ENCODE measurements around the gene CHTF8.

Gene CHTF8

GRCh38 chr16:69120096-69120664 lies 12.2 kb downstream of the CHTF8 start:
- no peak overlapping the region for H3K14ac ChIP-seq (ENCODE audit: low read length)
- no peak overlapping the region for H3K18ac ChIP-seq (ENCODE audit: low read length)
- no peak overlapping the region for H2AK5ac ChIP-seq (ENCODE audit: low read depth, low read length)
- no peak overlapping the region for H2AFZ ChIP-seq (ENCODE audit: low read length)
- H3K23ac ChIP-seq (ENCODE audit: low read depth, low read length, poor library complexity) = no peak overlapping the region
- H2BK120ac ChIP-seq (ENCODE audit: low read depth, low read length) = no peak overlapping the region
- no peaks in the 10 kb centered on the region for H3K27me3 ChIP-seq (ENCODE audit: control insufficient read depth in 3 of 3, insufficient read depth in 3 of 3, low read depth in 1 of 3, low read length in 3 of 3)
- no peak overlapping the region for H2BK5ac ChIP-seq (ENCODE audit: low read length)
- H3K4me1 ChIP-seq (ENCODE audit: control insufficient read depth in 2 of 2, insufficient read depth in 1 of 2, low read depth in 1 of 2, low read length in 2 of 2) = no peaks in the 10 kb centered on the region
- H4K91ac ChIP-seq (ENCODE audit: low read depth, low read length, poor library complexity) = no peak overlapping the region
- DNase-seq (ENCODE audit: low spot score) = no peak
- no peak overlapping the region for H3K4me2 ChIP-seq (ENCODE audit: insufficient read depth, low read length, poor library complexity, severe bottlenecking)
- H3K36me3 ChIP-seq (replicated peaks in 1 of 2; ENCODE audit: control insufficient read depth in 2 of 2, insufficient read depth in 2 of 2, low read length in 2 of 2) = peaks cover 51 to 96% of the 10 kb centered on the region in 2 donors
- no CpG with 5 or more reads among the region's 19 CpGs for WGBS, 2 donors (ENCODE audit: extremely low coverage in 2 of 2, insufficient read length in 2 of 2, insufficient replicate concordance in 1 of 2)
- peaks cover 3% of the 10 kb centered on the region for H3K79me1 ChIP-seq (ENCODE audit: low read depth, low read length)
- H3K9me3 ChIP-seq (replicated peaks in 1 of 2; ENCODE audit: control insufficient read depth in 2 of 2, insufficient read depth in 1 of 2, low read depth in 1 of 2, low read length in 2 of 2) = peaks cover 0 to 17% of the 10 kb centered on the region in 2 donors
- no peak overlapping the region for H2BK12ac ChIP-seq (ENCODE audit: low read length)
- no peak overlapping the region for H3K4me3 ChIP-seq (ENCODE audit: low read length in 2 of 2)
- H3K9ac ChIP-seq (ENCODE audit: low read depth, low read length, poor library complexity) = no peak overlapping the region
- H2BK15ac ChIP-seq (ENCODE audit: low read length) = no peak overlapping the region
- no peak overlapping the region for H4K8ac ChIP-seq (ENCODE audit: low read depth, low read length)
- H3K4ac ChIP-seq (ENCODE audit: low read length) = no peak overlapping the region
- H3K27ac ChIP-seq (replicated peaks; ENCODE audit: low read length) = no peak overlapping the region

GRCh38 chr16:69119536-69119935 lies 12.9 kb downstream of the CHTF8 start:
- Histone ChIP-seq H2AK5ac (ENCODE audit: low read depth, low read length) (no peak overlapping the region), H3K14ac (ENCODE audit: low read length) (no peak overlapping the region), H3K9ac (ENCODE audit: low read depth, low read length, poor library complexity) (no peak overlapping the region), H2BK12ac (ENCODE audit: low read length) (no peak overlapping the region), H2BK15ac (ENCODE audit: low read length) (no peak overlapping the region), H3K9me3 (replicated peaks in 1 of 2; ENCODE audit: control insufficient read depth in 2 of 2, insufficient read depth in 1 of 2, low read depth in 1 of 2, low read length in 2 of 2) (peaks cover 0 to 17% of the 10 kb centered on the region in 2 donors), H3K4ac (ENCODE audit: low read length) (no peak overlapping the region), H2BK120ac (ENCODE audit: low read depth, low read length) (no peak overlapping the region), H2BK5ac (ENCODE audit: low read length) (no peak overlapping the region), H3K18ac (ENCODE audit: low read length) (no peak overlapping the region), H3K36me3 (replicated peaks in 1 of 2; ENCODE audit: control insufficient read depth in 2 of 2, insufficient read depth in 2 of 2, low read length in 2 of 2) (peaks cover 55 to 97% of the 10 kb centered on the region in 2 donors), H3K4me3 (ENCODE audit: low read length in 2 of 2) (no peak overlapping the region), H3K4me2 (ENCODE audit: insufficient read depth, low read length, poor library complexity, severe bottlenecking) (no peak overlapping the region), H4K8ac (ENCODE audit: low read depth, low read length) (no peak overlapping the region), H3K79me1 (ENCODE audit: low read depth, low read length) (peaks cover 3% of the 10 kb centered on the region), H3K27ac (replicated peaks; ENCODE audit: low read length) (no peak overlapping the region), H3K23ac (ENCODE audit: low read depth, low read length, poor library complexity) (no peak overlapping the region), H3K27me3 (ENCODE audit: control insufficient read depth in 3 of 3, insufficient read depth in 3 of 3, low read depth in 1 of 3, low read length in 3 of 3) (no peaks in the 10 kb centered on the region), H3K4me1 (ENCODE audit: control insufficient read depth in 2 of 2, insufficient read depth in 1 of 2, low read depth in 1 of 2, low read length in 2 of 2) (no peaks in the 10 kb centered on the region), H2AFZ (ENCODE audit: low read length) (no peak overlapping the region), H4K91ac (ENCODE audit: low read depth, low read length, poor library complexity) (no peak overlapping the region)
- no peak for DNase-seq (ENCODE audit: low spot score)
- WGBS, 2 donors (ENCODE audit: extremely low coverage in 2 of 2, insufficient read length in 2 of 2, insufficient replicate concordance in 1 of 2) = no CpG with 5 or more reads among the region's 2 CpGs

GRCh38 chr16:69118994-69119393 lies 13.4 kb downstream of the CHTF8 start:
- no peak overlapping the region for H3K4ac ChIP-seq (ENCODE audit: low read length)
- peaks cover 57 to 97% of the 10 kb centered on the region in 2 donors for H3K36me3 ChIP-seq (replicated peaks in 1 of 2; ENCODE audit: control insufficient read depth in 2 of 2, insufficient read depth in 2 of 2, low read length in 2 of 2)
- no peak overlapping the region for H4K8ac ChIP-seq (ENCODE audit: low read depth, low read length)

GRCh38 chr16:69118468-69118867 lies 13.9 kb downstream of the CHTF8 start:
- Histone ChIP-seq H2BK120ac (ENCODE audit: low read depth, low read length) (no peak overlapping the region), H2AK5ac (ENCODE audit: low read depth, low read length) (no peak overlapping the region), H3K4me3 (ENCODE audit: low read length in 2 of 2) (peak overlapping the region in 1 of 2 donors; percentile 40), H3K4me2 (ENCODE audit: insufficient read depth, low read length, poor library complexity, severe bottlenecking) (no peak overlapping the region), H3K27me3 (ENCODE audit: control insufficient read depth in 3 of 3, insufficient read depth in 3 of 3, low read depth in 1 of 3, low read length in 3 of 3) (no peaks in the 10 kb centered on the region), H2BK12ac (ENCODE audit: low read length) (no peak overlapping the region), H3K4me1 (ENCODE audit: control insufficient read depth in 2 of 2, insufficient read depth in 1 of 2, low read depth in 1 of 2, low read length in 2 of 2) (no peaks in the 10 kb centered on the region), H2BK15ac (ENCODE audit: low read length) (no peak overlapping the region), H3K14ac (ENCODE audit: low read length) (no peak overlapping the region), H3K79me1 (ENCODE audit: low read depth, low read length) (peaks cover 3% of the 10 kb centered on the region), H4K91ac (ENCODE audit: low read depth, low read length, poor library complexity) (no peak overlapping the region), H3K27ac (replicated peaks; ENCODE audit: low read length) (no peak overlapping the region), H3K9me3 (replicated peaks in 1 of 2; ENCODE audit: control insufficient read depth in 2 of 2, insufficient read depth in 1 of 2, low read depth in 1 of 2, low read length in 2 of 2) (peaks cover 0 to 17% of the 10 kb centered on the region in 2 donors), H3K23ac (ENCODE audit: low read depth, low read length, poor library complexity) (no peak overlapping the region), H4K8ac (ENCODE audit: low read depth, low read length) (no peak overlapping the region), H2BK5ac (ENCODE audit: low read length) (no peak overlapping the region), H3K9ac (ENCODE audit: low read depth, low read length, poor library complexity) (no peak overlapping the region), H3K36me3 (replicated peaks in 1 of 2; ENCODE audit: control insufficient read depth in 2 of 2, insufficient read depth in 2 of 2, low read length in 2 of 2) (peaks cover 60 to 98% of the 10 kb centered on the region in 2 donors), H3K4ac (ENCODE audit: low read length) (no peak overlapping the region), H3K18ac (ENCODE audit: low read length) (no peak overlapping the region), H2AFZ (ENCODE audit: low read length) (no peak overlapping the region)
- WGBS, 2 donors (ENCODE audit: extremely low coverage in 2 of 2, insufficient read length in 2 of 2, insufficient replicate concordance in 1 of 2) = no CpG with 5 or more reads among the region's 2 CpGs
- DNase-seq (ENCODE audit: low spot score) = no peak

More at GRCh38 chr16:69118994-69119393, 13.4 kb downstream of the CHTF8 start:
- H2AK5ac ChIP-seq (ENCODE audit: low read depth, low read length) = no peak overlapping the region
- peaks cover 3% of the 10 kb centered on the region for H3K79me1 ChIP-seq (ENCODE audit: low read depth, low read length)
- H2AFZ ChIP-seq (ENCODE audit: low read length) = no peak overlapping the region
- no peak for DNase-seq (ENCODE audit: low spot score)
- H4K91ac ChIP-seq (ENCODE audit: low read depth, low read length, poor library complexity) = no peak overlapping the region
- no peak overlapping the region for H2BK5ac ChIP-seq (ENCODE audit: low read length)
- no peak overlapping the region for H2BK120ac ChIP-seq (ENCODE audit: low read depth, low read length)
- peaks cover 0 to 17% of the 10 kb centered on the region in 2 donors for H3K9me3 ChIP-seq (replicated peaks in 1 of 2; ENCODE audit: control insufficient read depth in 2 of 2, insufficient read depth in 1 of 2, low read depth in 1 of 2, low read length in 2 of 2)
- no peak overlapping the region for H2BK12ac ChIP-seq (ENCODE audit: low read length)
- no peak overlapping the region for H3K4me3 ChIP-seq (ENCODE audit: low read length in 2 of 2)
- H3K4me2 ChIP-seq (ENCODE audit: insufficient read depth, low read length, poor library complexity, severe bottlenecking) = no peak overlapping the region
- no peaks in the 10 kb centered on the region for H3K4me1 ChIP-seq (ENCODE audit: control insufficient read depth in 2 of 2, insufficient read depth in 1 of 2, low read depth in 1 of 2, low read length in 2 of 2)
- WGBS, 2 donors (ENCODE audit: extremely low coverage in 2 of 2, insufficient read length in 2 of 2, insufficient replicate concordance in 1 of 2) = no CpG with 5 or more reads among the region's 2 CpGs
- H2BK15ac ChIP-seq (ENCODE audit: low read length) = no peak overlapping the region
- no peaks in the 10 kb centered on the region for H3K27me3 ChIP-seq (ENCODE audit: control insufficient read depth in 3 of 3, insufficient read depth in 3 of 3, low read depth in 1 of 3, low read length in 3 of 3)
- H3K9ac ChIP-seq (ENCODE audit: low read depth, low read length, poor library complexity) = no peak overlapping the region
- H3K27ac ChIP-seq (replicated peaks; ENCODE audit: low read length) = no peak overlapping the region
- H3K18ac ChIP-seq (ENCODE audit: low read length) = no peak overlapping the region
- H3K14ac ChIP-seq (ENCODE audit: low read length) = no peak overlapping the region
- no peak overlapping the region for H3K23ac ChIP-seq (ENCODE audit: low read depth, low read length, poor library complexity)
